HEK293 (cell line): ENCODE measurements around the gene DOCK8.

Experiments
- CTCF ChIP-seq: fragments of 450-650 bp; formaldehyde crosslinking; IDR thresholded peaks from 2 replicates; pipeline ENCODE4 v1.5.1; 2016; ENCODE audit warnings: missing biosample characterization, missing genetic modification characterization
- GLIS2 ChIP-seq: fragments of 450-650 bp; formaldehyde crosslinking; IDR thresholded peaks from 2 replicates; pipeline ENCODE4 v1.5.1; 2016; ENCODE audit warnings: missing biosample characterization, missing genetic modification characterization
- HIC1 ChIP-seq: fragments of 450-650 bp; formaldehyde crosslinking; IDR thresholded peaks from 2 replicates; pipeline ENCODE4 v1.5.1; 2016; ENCODE audit warnings: missing biosample characterization, missing genetic modification characterization
- TCF7L2 ChIP-seq: IDR thresholded peaks from 2 replicates; pipeline ENCODE4 v1.6.1; 2011; ENCODE audit warnings: low read depth, mild to moderate bottlenecking, inconsistent platforms, low read length, moderate library complexity, borderline replicate concordance
- ZBTB7A ChIP-seq: fragments of 450-650 bp; formaldehyde crosslinking; IDR thresholded peaks from 2 replicates; pipeline ENCODE4 v1.5.1; 2016; ENCODE audit warnings: low read depth, missing biosample characterization, missing genetic modification characterization
- ZFP3 ChIP-seq: fragments of 450-650 bp; formaldehyde crosslinking; IDR thresholded peaks from 2 replicates; pipeline ENCODE4 v1.5.1; 2016; ENCODE audit warnings: low read depth, missing biosample characterization, missing genetic modification characterization
- ZFP41 ChIP-seq: fragments of 450-650 bp; formaldehyde crosslinking; IDR thresholded peaks from 2 replicates; pipeline ENCODE4 v1.5.1; 2016; ENCODE audit warnings: missing biosample characterization, missing genetic modification characterization, borderline replicate concordance
- ZNF24 ChIP-seq: fragments of 450-650 bp; formaldehyde crosslinking; IDR thresholded peaks from 2 replicates; pipeline ENCODE4 v1.5.1; 2016; ENCODE audit warnings: missing biosample characterization, missing genetic modification characterization
- ZNF501 ChIP-seq: fragments of 450-650 bp; formaldehyde crosslinking; IDR thresholded peaks from 2 replicates; pipeline ENCODE4 v1.5.1; 2016; ENCODE audit warnings: missing biosample characterization, missing genetic modification characterization
- ZNF513 ChIP-seq: fragments of 450-650 bp; IDR thresholded peaks from 2 replicates; pipeline ENCODE4 v1.5.1; 2018; ENCODE audit warnings: missing biosample characterization, missing genetic modification characterization

- no peak for TF ChIP-seq ZNF24
- TF ChIP-seq ZNF501 = no peak
- TF ChIP-seq ZFP41 (tag by site-specific recombination) = no peak
- TF ChIP-seq ZFP3 (tag by site-specific recombination) = no peak
- TF ChIP-seq ZNF513 = no peak
- TF ChIP-seq GLIS2 (tag by site-specific recombination) = no peak
- TF ChIP-seq ZBTB7A (tag by site-specific recombination) = no peak
- no peak for TF ChIP-seq CTCF (tag by site-specific recombination)
- no peak for TF ChIP-seq TCF7L2
- TF ChIP-seq HIC1 (tag by site-specific recombination) = no peak
Observed at GRCh38 chr9:350384-350783, 135.7 kb downstream of the DOCK8 start.
